OCI-M2 (cell line): Measurements from ENCODE around the gene UBALD2.
"Not testable (repeated sequence)": the region's sequence is repeated elsewhere in the genome, so short reads cannot be mapped to it uniquely, and the experiment has no call there.

Experiments
- DNase-seq: peaks from one replicate; lab custom pipeline; 2025; ENCODE audit not compliant: unreplicated experiment; lab: John Stamatoyannopoulos, UW

Gene UBALD2

DNA sequence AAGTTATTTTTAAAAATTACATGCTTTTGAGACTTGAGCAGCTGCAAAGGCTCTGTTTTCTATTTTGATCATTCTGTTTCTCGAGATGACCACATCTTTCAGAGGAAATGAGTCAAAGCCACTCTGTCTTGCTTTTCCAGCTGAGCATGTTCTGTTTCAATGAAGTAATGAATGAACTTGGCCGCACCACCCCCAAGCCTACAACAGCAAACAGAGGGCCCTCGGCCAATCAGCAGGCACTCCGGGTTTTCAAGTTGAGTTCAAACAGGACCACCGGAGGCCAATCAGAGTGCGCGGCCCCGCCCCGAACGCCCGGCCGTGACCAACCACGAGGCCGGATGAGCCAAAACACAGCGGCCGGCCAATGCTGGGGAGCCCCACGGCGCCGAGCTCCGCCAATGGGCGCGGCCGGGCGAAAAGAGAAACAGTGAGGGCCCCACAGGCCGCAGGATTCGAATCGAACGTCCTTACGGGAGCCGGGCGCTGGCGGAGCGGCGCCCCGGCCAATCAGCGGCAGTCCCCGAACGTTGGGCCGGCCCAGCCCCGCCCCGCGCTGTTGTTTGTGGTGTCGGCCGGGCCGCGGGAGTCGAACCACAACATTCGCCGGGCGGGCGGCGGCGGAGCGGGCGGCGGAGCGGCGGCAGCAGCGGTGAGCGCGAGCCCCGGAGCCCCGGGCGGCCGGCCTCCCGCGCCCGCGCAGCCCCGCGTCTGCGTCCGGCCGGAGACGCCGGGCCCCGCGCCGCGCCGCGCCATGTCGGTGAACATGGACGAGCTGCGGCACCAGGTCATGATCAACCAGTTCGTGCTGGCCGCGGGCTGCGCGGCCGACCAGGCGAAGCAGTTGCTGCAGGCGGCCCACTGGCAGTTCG, at the start of gene UBALD2:
Gene UBALD2 (plus strand): TSS at position 594 of the 869 bp plus-strand sequence. CDS start 158 bp downstream, at position 752.
- DNase-seq, result peak; percentile 76

DNA sequence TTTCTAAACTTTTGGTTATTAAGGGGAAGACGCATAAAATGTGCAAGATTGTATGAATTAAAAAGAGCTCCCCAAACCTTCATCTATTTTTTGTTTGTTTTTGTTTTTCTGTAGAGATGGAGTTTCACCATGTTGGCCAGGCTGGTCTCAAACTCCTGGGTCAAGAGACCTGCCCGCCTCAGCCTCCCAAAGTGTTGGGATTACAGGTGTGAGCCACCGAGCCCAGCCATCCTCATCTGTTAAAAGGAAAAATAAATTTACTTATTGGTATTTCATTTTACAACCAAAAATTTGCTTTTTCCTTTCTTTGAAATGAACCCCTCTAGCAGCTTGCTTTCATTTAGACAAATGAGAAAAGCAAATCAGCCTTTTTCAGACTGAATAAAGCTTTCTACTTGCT, 48.1 kb upstream of the UBALD2 start:
- DNase-seq, result no peak

DNA sequence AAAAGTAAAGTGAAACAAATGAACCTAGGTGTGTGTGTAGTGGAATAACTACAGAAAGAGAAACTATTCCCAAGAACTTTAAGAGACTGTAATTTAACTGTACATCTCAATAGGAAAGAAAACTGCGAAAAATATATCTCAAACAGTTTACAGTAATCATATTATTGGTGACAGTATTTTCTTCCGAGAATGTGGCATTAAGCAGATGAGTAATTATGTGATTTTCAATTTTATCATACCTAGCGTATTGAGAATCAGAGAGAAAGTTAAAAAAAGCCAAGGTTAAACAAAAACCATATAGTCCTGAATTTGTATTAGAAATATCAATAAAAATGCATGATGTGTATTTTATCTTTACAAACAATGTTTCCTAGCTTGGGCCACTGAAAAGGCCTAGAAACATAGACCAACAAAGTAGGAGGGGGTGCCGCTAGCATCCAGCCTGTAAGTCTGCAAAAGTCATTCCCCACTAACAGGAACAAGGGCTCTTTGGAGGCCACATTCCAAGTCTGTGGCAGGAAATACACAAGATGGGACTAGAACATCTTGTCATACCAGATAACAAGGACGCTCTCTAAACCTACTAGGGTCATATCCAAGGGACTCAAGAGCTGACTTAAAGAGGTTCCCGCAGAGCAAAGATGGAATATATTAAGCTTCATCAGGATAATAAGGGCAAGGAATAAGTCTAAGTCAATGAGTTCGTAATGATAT, 45.3 kb upstream of the UBALD2 start:
- no peak for DNase-seq

DNA sequence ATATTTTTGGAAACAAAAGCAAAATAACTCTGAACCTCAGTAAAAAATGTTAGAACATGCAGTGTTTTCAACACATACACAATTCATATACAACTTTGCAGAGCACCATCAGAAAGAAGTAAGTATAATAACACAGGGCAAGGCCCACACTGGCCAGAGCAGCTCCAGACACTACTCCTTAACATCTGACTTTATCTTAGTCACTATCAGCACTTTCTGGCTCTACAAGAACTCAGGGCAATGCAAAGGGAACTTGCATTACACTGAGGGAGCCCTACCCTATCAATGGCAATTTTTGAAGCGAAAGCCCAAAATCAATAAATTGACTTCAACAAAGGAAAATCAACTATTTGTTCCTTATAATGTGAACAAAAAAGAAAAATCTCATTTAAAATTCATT, 41.3 kb upstream of the UBALD2 start:
- no peak for DNase-seq

DNA sequence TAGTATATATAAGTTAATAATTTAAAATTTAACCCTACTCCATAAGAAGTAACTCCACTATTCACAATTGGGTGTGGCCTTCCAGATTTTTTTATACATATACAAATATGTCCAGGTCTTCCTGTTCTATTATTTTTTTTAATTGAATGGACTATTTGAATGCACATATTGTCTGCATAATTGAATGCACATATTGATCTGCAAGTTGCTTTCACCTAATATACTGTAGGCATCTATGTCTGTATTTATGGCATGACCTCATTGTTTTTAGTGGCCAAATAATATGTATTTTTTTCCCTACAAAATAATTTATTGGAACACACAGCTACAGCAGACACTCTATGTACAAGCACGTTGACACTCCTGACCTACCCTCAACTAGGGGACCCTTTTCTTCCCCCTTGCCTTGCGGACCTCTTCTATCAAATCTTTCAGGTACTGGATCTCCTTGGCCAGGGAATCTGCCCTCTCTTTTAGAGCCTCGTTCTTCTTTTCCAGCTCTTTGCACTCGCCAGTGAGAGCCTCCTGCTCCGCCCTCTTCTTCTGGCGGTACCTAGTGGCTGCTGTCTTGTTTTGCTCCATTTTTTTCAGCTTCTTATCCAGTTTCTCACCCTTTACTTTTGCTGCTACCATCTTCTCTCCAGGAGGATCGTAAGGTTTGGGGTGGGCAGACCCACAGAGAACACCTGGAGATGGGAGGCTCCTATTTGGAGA, 39.6 kb upstream of the UBALD2 start:
- DNase-seq, result not testable (repeated sequence)

DNA sequence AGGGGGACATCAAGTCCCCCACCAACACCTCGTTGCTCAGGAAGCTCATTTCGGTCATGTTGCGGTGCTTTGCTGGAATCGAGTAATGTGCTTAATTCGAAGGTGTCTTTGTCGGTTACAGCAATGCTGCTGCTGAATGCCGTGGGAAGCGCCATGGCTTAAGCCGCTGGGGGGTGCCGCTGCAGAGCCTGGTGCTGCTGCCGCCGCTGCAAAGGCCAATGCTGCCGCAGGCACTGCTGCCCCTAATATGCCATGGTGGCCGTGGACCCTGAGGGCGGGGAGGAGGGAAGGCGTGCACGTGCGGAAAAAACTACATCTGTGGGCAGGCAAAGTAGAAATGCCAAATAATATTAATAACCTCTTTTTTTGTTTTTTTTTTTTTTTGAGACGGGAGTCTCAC, 38.4 kb upstream of the UBALD2 start:
- DNase-seq, result not testable (repeated sequence)

DNA sequence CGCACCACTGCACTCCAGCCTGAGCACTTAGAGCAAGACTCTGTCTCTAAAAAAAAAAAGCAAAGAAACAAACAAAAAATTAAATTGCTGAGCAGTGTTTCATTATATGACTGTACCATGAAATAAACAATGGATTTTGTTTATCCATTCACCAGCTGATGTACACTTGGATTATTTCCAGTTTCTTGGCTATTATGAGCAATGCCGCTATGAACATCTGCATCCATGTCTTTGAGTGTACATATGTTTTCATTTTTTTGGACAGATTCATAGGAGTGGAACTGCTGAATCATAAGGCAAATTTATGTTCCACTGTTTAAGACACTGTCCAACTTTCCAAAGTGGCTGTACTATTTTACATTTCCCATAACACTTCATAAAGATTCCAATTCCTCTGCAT, 32.8 kb upstream of the UBALD2 start:
- DNase-seq, result no peak

DNA sequence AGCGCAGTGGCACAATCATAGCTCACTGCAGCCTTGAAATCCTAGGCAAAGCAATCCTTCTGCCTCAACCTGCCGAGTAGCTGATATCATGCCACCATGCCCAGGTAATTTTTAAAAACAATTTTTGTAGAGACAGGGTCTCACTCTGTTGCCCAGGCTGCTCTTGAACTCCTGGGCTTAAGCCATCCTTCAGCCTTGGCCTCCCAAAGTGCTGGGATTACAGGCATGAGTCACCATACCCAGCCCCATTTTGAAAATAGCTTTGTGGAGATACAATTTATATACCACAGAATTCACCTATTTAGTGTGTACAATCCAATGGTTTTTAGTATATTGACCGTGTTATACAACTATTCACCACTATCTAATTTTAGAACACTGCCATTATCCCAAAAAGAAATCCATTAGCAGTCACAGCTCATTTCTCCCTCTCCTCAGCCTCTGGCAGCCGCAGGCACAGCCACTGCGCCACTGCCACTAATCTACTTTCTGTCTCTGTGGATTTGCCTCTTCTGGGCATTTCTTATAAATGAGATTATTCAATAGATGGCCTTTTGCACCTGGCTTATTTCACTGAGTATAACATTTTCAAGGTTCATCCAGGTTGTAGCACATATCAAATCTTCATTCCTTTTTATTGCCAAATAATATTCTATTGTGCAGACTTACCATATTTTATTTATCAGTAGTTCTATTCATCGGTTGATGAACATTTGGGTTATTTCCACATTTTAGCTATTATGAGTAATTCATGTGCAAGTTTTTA, 31.4 kb upstream of the UBALD2 start:
- no peak for DNase-seq

DNA sequence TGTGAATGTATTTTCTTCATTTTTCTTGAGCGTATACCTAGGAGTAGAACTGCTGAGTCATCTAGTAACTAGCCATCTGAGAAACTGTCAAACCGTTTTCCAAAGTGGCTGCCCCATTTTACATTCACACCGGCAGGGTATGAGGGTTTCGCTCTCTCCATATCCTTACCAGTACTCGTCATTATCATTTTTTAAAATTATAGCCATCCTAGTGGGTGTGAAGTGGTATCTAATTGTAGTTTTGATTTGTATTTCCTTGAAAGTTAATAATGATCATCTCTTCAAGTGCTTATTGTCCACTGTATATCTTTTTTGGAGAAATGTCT, 30.8 kb upstream of the UBALD2 start:
- DNase-seq, result no peak

DNA sequence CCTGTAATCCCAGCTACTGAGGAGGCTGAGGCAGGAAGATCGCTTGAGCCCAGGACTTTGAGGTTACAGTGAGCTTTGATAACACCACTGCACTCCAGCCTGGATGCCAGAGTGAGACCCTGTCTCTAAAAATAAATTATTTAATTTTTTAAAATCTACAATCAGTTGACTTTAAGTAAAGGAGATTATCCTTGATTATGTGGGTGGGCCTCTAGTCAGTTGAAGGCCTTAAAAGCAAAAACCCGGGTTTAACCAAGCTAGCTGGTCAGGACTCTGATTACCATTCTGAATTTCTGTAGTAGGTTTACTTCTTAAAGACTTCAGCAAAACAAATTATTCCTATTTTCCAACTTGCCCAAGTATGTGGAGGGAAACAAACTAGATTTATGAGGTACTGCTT, 29.3 kb upstream of the UBALD2 start:
- DNase-seq, result no peak

DNA sequence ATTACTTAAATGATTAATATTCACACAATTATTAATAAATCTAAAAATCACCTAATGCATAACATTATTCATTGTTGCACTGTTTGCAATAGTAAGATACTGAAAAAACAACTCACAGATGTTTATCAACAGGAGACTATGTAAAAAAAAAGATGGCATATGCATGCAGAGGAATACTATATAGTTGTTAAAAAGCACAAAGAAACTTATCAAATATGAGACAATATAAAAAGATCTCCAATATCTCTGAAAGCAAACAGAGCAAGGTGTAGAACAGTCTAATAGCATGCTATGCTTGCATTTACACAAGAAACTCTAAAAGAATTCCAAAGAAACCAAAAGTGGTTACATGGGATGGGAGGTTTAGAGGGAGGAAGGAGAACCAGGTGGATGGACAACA, 28.5 kb upstream of the UBALD2 start:
- no peak for DNase-seq

DNA sequence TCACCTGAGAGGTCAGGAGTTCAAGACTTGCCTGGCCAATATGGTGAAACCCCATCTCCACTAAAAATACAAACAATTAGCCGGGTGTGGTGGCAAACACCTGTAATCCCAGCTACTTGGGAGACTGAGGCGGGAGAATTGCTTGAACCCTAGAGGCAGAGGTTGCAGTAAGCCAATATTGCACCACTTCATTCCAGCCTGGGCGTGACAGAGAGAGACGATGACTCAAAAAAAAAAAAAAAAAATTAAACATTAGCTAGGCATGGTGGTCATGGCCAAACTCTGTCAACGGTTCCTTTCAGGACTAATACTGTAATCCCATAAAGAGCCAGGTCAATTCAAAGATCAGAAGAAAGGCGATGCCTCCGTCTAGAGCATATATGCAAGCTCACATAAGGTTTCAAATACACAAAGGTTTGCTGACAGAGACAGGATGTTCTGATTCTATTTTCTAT, 27.3 kb upstream of the UBALD2 start:
- no peak for DNase-seq

DNA sequence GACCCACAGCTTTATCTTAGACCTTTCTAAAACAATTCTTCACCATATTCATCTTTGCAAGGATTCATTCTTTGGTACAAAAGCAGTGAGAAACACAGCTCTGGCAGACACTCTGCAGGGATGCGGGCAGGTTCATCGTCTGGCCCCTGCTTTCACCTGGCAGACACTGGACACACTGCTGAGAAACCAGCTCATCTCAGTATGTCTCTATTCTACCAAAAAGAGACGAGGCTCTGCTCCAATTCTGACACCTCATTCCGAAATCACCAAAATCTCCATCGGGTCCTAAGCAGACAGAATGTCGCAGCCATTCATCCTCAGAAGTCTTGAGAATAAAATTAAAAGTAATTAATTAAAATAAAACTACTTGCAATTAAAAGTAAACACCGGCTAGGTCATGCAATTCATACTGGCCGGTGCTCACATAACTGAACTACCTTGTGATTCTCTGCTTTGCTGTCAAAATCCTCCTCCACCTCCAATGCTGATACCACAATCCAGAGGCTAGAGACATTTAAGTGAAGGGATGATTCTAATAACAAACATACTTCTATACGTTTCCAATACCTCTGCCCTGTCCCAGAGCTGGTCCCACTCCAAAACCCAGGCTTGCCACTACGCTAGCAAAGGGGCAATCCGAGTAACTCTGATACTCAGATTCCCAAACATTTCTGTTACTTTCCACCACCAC, 26.2 kb upstream of the UBALD2 start:
- no peak for DNase-seq

DNA sequence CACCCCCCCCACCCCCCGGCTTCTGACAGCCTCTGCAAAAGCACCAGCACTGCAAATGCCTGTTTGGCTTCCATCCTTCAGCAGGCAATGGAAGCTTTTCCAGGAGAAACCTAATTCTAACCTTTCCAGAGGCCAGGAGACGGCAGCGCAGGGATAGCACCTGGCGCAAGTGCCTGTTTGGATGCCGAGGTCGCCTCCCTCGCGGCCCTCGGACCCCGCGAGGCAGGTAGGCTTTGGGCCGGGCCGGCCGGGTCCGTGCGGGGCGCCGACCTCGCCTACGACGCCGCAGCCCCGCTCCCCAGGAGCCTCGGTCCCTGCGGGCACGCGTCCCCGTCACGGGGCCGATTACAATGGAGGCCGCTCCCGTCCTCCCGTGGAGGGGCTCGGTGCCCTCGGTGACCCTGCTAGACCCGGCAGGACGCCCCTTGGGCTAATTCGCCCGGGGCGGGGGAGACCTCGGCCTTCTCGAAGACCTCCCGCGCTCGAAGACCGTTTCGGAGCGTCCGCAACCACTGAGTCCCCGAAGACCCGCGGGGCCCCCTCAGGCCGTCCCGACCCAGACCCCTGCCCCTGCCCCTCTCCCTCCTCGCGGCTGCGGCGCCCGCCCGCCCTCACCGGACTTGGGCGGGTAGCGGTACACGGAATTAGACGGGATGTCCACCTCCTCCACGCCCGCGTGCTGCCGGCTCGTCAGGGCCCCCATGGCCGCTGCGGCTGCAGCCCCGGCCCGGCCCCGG, 25.4 kb upstream of the UBALD2 start:
- no peak for DNase-seq

DNA sequence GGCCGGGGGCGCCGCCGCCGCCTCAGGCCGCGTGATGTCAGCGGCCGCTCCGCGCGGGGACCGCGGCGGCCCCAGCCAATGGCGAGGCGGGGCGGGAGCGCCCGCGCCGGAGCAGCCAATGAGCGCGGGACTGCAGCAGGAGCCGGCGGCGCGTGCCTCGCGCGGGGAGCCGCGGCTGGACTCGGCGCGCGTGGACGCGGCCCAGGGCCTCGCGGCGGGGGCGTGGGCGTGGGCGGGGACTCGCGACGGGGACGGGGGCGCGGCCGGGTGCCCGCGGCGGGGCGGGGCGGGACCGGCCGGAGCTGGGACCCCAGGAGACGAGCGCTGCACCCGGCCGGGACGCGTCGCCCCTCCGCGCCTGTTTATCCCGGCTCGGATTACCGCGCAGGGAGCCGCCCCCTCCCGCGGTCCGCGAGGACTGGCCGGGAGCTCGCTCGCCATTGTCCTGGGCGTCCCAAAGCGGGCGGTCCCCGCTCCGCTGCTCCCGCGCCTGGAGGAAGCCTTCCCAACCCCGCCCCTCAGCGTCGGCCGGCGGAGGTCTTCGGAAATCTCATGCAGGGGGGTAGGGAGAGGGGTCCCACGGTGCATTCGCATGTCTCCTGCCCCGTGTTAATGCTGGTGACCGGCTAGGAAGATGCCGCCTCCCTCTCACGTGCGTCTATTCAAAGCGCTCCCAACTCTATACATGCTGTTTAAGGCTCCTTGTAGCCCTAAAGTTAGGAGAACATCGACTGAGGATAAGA, 24.5 kb upstream of the UBALD2 start, which contains the start of gene RNF157:
Gene RNF157 (minus strand): TSS at position 33 of the 743 bp plus-strand sequence. CDS start 253 bp downstream, outside the sequence.
- DNase-seq, result no peak

DNA sequence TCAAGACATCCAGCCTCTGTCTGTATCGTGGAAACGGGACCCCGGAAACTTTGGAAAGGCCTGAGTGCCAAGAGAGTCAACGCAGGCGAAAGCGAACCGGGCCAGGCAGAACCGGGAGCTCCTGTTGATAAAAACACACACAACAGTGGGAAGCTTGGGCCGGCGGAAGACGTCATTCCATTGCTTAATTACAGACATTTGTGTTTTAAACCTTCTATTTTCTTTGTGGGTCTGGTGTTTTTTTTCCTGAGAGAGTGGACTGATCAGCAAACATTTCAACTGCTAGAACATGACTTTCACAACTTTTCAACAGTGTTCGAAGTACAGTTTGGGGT, 24.0 kb upstream of the UBALD2 start:
- no peak for DNase-seq

DNA sequence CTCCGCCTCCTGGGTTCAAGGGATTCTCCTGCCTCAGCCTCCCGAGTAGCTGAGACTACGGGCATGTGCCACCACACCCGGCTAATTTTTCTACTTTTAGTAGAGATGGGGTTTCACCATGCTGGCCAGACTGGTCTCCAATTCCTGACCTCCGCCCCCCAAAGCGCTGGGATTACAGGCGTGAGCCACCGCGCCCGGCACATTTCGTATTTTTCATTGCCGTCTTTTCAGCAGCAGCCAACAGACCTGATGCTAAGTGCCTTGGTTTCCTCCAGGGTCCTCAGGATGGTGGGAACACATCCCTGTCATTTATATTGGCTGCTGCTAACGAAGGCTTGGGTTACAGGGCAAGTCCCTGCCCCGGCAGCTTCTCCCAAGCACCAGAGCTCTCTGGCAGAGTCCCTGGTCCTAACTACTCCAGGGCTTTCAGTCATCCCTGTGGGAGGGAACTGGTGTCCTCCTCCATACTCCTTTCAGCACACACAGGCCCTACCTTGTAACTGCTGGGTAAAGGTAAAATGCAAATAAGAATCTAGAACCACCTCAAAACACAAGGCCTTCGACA, 23.4 kb upstream of the UBALD2 start:
- no peak for DNase-seq

DNA sequence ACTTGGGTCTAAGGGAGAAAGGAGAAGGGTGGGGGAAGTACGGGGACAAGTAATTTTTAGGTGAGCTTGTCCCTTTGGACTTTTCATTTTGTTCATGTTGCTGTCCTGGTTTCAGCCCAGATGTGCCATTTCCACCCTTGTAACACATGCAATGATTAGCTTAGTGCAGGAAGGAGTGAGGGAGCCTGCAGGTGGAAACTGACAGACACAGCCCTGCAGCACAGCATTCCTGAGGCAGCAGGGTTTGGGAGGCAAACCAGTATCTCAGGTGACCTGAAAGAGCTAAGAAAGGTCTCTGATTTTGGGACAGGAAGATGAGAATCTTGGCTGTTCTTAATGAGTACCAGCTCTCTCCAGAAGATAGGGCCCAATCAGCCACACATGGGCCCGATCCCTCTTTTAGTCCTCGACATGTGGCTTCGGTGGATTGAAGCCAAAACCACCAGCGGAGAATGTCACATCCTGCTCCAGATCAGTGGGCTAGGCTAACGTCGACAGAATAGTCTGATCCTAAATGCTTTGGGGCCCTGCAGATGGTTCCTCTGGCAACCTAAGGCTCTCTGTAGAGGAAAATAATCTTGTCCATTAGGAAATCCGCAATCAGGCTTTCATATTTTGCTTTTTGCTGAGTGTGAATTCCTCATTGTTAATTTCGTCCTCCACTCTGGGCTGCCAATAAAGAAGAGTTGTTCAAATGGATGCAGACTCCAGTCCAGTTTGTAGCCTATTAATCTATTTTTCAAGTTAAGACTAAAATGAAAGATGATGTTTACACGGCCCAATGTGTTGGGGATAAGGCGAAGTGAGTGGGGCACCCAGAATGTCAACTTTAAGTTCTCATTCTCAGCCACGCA, 21.1 kb upstream of the UBALD2 start:
- no peak for DNase-seq
